Liver (tissue), 9 donors: Measurements from ENCODE around the gene DGKB. TPM values are rescaled to one million over a fixed set of nuclear protein-coding genes. Genes with fewer than 3 reads are reported as not detected.

Source experiments
- DNase-seq: peaks from one replicate; pipeline ENCODE4 v3.0.0-alpha.2; 2017; ENCODE audit warnings: low spot score
- H3K27ac ChIP-seq, 2 donors: one replicate each; pipeline ENCODE4 v1.7.0; 2013; ENCODE audit warnings: inconsistent platforms in 2 of 2, low read length in 2 of 2, control low read depth in 1 of 2, low read depth in 1 of 2, mild to moderate bottlenecking in 1 of 2
- H3K27me3 ChIP-seq, 4 donors: one replicate each; pipeline versions ENCODE4 v1.6.1 to v1.7.0; 2013; ENCODE audit warnings: low read length in 3 of 4, inconsistent platforms in 1 of 4, mild to moderate bottlenecking in 1 of 4, moderate library complexity in 1 of 4; ENCODE audit not compliant: control insufficient read depth in 4 of 4, insufficient read depth in 4 of 4
- H3K36me3 ChIP-seq, 4 donors: one replicate each; pipeline versions ENCODE4 v1.6.1 to v1.7.0; 2013; ENCODE audit warnings: low read length in 3 of 4, mild to moderate bottlenecking in 3 of 4, low read depth in 1 of 4, moderate library complexity in 1 of 4; ENCODE audit not compliant: control insufficient read depth in 4 of 4, insufficient read depth in 3 of 4
- H3K4me1 ChIP-seq, 4 donors: one replicate each; pipeline versions ENCODE4 v1.6.1 to v1.7.0; 2013; ENCODE audit warnings: low read length in 3 of 4, mild to moderate bottlenecking in 3 of 4, moderate library complexity in 1 of 4; ENCODE audit not compliant: control insufficient read depth in 4 of 4, insufficient read depth in 4 of 4
- H3K4me3 ChIP-seq, 3 donors: one replicate each; pipeline versions ENCODE4 v1.6.1 to v1.7.0; 2013; ENCODE audit warnings: low read length in 3 of 3, control low read depth in 1 of 3, low read depth in 1 of 3, mild to moderate bottlenecking in 1 of 3
- H3K9ac ChIP-seq, 2 donors: one replicate each; pipeline ENCODE4 v1.7.0; 2013; ENCODE audit warnings: low read length in 2 of 2, mild to moderate bottlenecking in 2 of 2, moderate library complexity in 2 of 2, control low read depth in 1 of 2, low read depth in 1 of 2
- H3K9me3 ChIP-seq, 4 donors: one replicate each; pipeline versions ENCODE4 v1.6.1 to v1.7.0; 2013; ENCODE audit warnings: low read length in 3 of 4; ENCODE audit not compliant: control insufficient read depth in 4 of 4
- EGR1 ChIP-seq, 2 donors: IDR thresholded peaks; 2 replicates each; pipeline ENCODE4 v1.6.1; 2016 to 2018; ENCODE audit warnings: antibody characterized with exemption in 2 of 2, low read depth in 2 of 2
- FOXA2 ChIP-seq: IDR thresholded peaks from 2 replicates; pipeline ENCODE4 v1.6.1; 2016; ENCODE audit warnings: antibody characterized with exemption
- GABPA ChIP-seq, 2 donors: IDR thresholded peaks in 1 of 2; conservative IDR thresholded peaks in 1 of 2; 2 replicates each; pipeline ENCODE4 v1.6.1; 2016; ENCODE audit warnings: antibody characterized with exemption in 2 of 2, mild to moderate bottlenecking in 1 of 2, moderate library complexity in 1 of 2
- HNF4A ChIP-seq, 2 donors: conservative IDR thresholded peaks; 2 replicates each; pipeline ENCODE4 v1.6.1; 2016; ENCODE audit warnings: antibody characterized with exemption in 2 of 2, mild to moderate bottlenecking in 2 of 2
- HNF4G ChIP-seq: IDR thresholded peaks from 2 replicates; pipeline ENCODE4 v1.6.1; 2016; ENCODE audit warnings: antibody characterized with exemption
- JUND ChIP-seq, 2 donors: IDR thresholded peaks; 2 replicates each; pipeline ENCODE4 v1.6.1; 2016; ENCODE audit warnings: antibody characterized with exemption in 2 of 2
- NR2F2 ChIP-seq: IDR thresholded peaks from 2 replicates; pipeline ENCODE4 v1.6.1; 2016; ENCODE audit warnings: antibody characterized with exemption
- RAD21 ChIP-seq, 2 donors: IDR thresholded peaks; 2 replicates each; pipeline ENCODE4 v1.6.1; 2016; ENCODE audit warnings: antibody characterized with exemption in 2 of 2, mild to moderate bottlenecking in 2 of 2
- RXRA ChIP-seq, 2 donors: IDR thresholded peaks; 2 replicates each; pipeline ENCODE4 v1.6.1; 2017 to 2018; ENCODE audit warnings: antibody characterized with exemption in 2 of 2, mild to moderate bottlenecking in 1 of 2
- SP1 ChIP-seq: IDR thresholded peaks from 2 replicates; pipeline ENCODE4 v1.6.1; 2018; ENCODE audit warnings: antibody characterized with exemption, mild to moderate bottlenecking
- TAF1 ChIP-seq: conservative IDR thresholded peaks from 2 replicates; pipeline ENCODE4 v1.6.1; 2016; ENCODE audit warnings: antibody characterized with exemption, mild to moderate bottlenecking
- YY1 ChIP-seq: IDR thresholded peaks from 2 replicates; pipeline ENCODE4 v1.6.1; 2016; ENCODE audit warnings: antibody characterized with exemption, mild to moderate bottlenecking
- WGBS: extraction: QIAGEN DNeasy Blood & Tissue Kit; methylation state at CpG from one replicate; pipeline ENCODE4 v1.1.7; 2013; 5-methylcytosine and 5-hydroxymethylcytosine counted together
- polyA plus RNA-seq, 2 donors: library from polyadenylated mRNA; stranded (reverse) in 1 of 2; unstranded in 1 of 2; fragments of 200-250 nt in 1 of 2; fragments of >200 nt in 1 of 2; fragmentation: Nextera tagmentation in 1 of 2; extraction: Ambion mirVana in 1 of 2; gene quantifications; one replicate each; pipeline versions ENCODE4 v1.2.1 to v1.2.3, GENCODE V29; 2013 to 2015
- total RNA-seq, 2 donors: library from RNA; depleted of rRNA; stranded (reverse); fragments of >200 nt; gene quantifications; one replicate each; pipeline ENCODE4 v1.2.3, GENCODE V29; 2014
- TF ChIP-seq, protein P1 (sequence below): IDR thresholded peaks from 2 replicates; pipeline ENCODE4 v1.6.1; 2016; ENCODE audit warnings: antibody characterized with exemption
- TF ChIP-seq, protein P2 (sequence below): IDR thresholded peaks from 2 replicates; pipeline ENCODE4 v1.6.1; 2016; ENCODE audit warnings: antibody characterized with exemption
- TF ChIP-seq, protein P3 (sequence below): fragments of 150-350 bp; IDR thresholded peaks from 2 replicates; pipeline ENCODE4 v1.5.1; 2017; ENCODE audit warnings: improper control_type of control experiment, low read depth, low read length; ENCODE audit not compliant: missing input control
- TF ChIP-seq, protein P4 (sequence below): IDR thresholded peaks from 2 replicates; pipeline ENCODE4 v1.6.1; 2016; ENCODE audit warnings: antibody characterized with exemption, mild to moderate bottlenecking
- donor health status: healthy.
- donor health status: healthy.
- donor health status: healthy.
- donor health status: healthy.
- donor health status: healthy.

The DGKB gene
- total and polyA plus RNA-seq, 4 donors = 0.09 to 0.42 TPM; not detected in 2

DNA sequence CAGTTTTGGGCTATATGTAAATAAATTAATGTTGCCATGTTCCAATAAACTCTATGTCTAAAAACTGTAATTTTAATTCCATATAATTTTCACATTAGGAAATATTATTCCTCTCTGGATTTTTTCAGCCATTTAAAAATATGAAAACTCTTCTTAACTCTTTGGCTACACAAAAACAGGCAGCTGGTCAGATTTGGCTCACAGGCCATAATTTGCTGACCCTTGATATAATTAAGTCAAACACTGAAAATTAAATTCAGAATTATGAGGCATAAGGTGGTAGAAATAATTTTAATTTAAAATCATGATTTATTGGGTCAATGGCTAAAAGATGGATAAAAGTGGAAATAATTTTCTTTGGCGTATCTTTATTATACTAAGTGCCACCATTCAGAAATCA is 746.1 kb downstream of the DGKB start:
- H3K4me3 ChIP-seq = no peak overlapping the region
- DNase-seq = no peak
- H3K27ac ChIP-seq = no peak overlapping the region
- WGBS = 93% methylated on average over 1 of the region's 1 CpG
- H3K9me3 ChIP-seq = no peaks in the 10 kb centered on the region
- no peaks in the 10 kb centered on the region for H3K27me3 ChIP-seq
- H3K36me3 ChIP-seq = no peaks in the 10 kb centered on the region
- TF ChIP-seq FOXA2 (no peak), HNF4A (conservative IDR thresholded peaks at IDR 0.05) (no peak), EGR1 (IDR thresholded peaks at IDR 0.05; ENCODE audit: low read depth in 2 of 2) (no peak), RXRA (IDR thresholded peaks at IDR 0.05) (no peak), JUND (IDR thresholded peaks at IDR 0.05) (no peak), SP1 (no peak), TAF1 (no peak), YY1 (no peak), HNF4G (no peak), GABPA (IDR thresholded peaks at IDR 0.05 in 1 of 2, conservative IDR thresholded peaks at IDR 0.05 in 1 of 2) (no peak), RAD21 (IDR thresholded peaks at IDR 0.05) (no peak), NR2F2 (no peak)
- TF ChIP-seq, protein P1, sequence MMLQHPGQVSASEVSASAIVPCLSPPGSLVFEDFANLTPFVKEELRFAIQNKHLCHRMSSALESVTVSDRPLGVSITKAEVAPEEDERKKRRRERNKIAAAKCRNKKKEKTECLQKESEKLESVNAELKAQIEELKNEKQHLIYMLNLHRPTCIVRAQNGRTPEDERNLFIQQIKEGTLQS = no peak
- TF ChIP-seq, protein P2, sequence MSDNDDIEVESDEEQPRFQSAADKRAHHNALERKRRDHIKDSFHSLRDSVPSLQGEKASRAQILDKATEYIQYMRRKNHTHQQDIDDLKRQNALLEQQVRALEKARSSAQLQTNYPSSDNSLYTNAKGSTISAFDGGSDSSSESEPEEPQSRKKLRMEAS = no peak
- TF ChIP-seq, protein P3, sequence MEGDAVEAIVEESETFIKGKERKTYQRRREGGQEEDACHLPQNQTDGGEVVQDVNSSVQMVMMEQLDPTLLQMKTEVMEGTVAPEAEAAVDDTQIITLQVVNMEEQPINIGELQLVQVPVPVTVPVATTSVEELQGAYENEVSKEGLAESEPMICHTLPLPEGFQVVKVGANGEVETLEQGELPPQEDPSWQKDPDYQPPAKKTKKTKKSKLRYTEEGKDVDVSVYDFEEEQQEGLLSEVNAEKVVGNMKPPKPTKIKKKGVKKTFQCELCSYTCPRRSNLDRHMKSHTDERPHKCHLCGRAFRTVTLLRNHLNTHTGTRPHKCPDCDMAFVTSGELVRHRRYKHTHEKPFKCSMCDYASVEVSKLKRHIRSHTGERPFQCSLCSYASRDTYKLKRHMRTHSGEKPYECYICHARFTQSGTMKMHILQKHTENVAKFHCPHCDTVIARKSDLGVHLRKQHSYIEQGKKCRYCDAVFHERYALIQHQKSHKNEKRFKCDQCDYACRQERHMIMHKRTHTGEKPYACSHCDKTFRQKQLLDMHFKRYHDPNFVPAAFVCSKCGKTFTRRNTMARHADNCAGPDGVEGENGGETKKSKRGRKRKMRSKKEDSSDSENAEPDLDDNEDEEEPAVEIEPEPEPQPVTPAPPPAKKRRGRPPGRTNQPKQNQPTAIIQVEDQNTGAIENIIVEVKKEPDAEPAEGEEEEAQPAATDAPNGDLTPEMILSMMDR = no peak
- TF ChIP-seq, protein P4, sequence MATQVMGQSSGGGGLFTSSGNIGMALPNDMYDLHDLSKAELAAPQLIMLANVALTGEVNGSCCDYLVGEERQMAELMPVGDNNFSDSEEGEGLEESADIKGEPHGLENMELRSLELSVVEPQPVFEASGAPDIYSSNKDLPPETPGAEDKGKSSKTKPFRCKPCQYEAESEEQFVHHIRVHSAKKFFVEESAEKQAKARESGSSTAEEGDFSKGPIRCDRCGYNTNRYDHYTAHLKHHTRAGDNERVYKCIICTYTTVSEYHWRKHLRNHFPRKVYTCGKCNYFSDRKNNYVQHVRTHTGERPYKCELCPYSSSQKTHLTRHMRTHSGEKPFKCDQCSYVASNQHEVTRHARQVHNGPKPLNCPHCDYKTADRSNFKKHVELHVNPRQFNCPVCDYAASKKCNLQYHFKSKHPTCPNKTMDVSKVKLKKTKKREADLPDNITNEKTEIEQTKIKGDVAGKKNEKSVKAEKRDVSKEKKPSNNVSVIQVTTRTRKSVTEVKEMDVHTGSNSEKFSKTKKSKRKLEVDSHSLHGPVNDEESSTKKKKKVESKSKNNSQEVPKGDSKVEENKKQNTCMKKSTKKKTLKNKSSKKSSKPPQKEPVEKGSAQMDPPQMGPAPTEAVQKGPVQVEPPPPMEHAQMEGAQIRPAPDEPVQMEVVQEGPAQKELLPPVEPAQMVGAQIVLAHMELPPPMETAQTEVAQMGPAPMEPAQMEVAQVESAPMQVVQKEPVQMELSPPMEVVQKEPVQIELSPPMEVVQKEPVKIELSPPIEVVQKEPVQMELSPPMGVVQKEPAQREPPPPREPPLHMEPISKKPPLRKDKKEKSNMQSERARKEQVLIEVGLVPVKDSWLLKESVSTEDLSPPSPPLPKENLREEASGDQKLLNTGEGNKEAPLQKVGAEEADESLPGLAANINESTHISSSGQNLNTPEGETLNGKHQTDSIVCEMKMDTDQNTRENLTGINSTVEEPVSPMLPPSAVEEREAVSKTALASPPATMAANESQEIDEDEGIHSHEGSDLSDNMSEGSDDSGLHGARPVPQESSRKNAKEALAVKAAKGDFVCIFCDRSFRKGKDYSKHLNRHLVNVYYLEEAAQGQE = no peak
- H3K9ac ChIP-seq = no peak overlapping the region
- no peaks in the 10 kb centered on the region for H3K4me1 ChIP-seq

DNA sequence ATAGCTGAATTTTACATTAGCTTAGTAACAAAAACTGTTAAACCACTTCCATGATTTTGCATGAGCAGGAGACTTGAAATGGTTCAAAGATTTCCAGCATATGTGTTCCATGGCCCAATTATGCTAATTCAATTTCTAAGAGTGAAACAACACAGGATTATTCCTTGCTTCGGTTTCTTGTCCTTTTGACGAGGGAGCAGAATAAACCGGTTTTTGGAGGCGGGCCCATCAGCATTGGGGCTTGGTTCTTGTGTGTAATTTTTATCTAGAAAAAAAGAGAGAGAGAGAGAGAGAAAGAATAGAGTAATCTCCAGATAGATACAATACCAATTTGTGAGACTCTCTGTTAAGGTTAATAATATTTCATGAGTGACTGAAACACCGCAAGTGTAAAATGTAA is 753.6 kb downstream of the DGKB start:
- WGBS = 89% methylated on average over 5 of the region's 5 CpGs
- DNase-seq = no peak
- H3K27ac ChIP-seq = no peak overlapping the region
- no peaks in the 10 kb centered on the region for H3K36me3 ChIP-seq
- H3K9me3 ChIP-seq = no peaks in the 10 kb centered on the region
- TF ChIP-seq, protein P2 = no peak
- no peaks in the 10 kb centered on the region for H3K4me1 ChIP-seq
- no peak overlapping the region for H3K9ac ChIP-seq
- no peaks in the 10 kb centered on the region for H3K27me3 ChIP-seq
- H3K4me3 ChIP-seq = no peak overlapping the region
